ENCODE results near the gene RPGR.

Gene RPGR

DNA sequence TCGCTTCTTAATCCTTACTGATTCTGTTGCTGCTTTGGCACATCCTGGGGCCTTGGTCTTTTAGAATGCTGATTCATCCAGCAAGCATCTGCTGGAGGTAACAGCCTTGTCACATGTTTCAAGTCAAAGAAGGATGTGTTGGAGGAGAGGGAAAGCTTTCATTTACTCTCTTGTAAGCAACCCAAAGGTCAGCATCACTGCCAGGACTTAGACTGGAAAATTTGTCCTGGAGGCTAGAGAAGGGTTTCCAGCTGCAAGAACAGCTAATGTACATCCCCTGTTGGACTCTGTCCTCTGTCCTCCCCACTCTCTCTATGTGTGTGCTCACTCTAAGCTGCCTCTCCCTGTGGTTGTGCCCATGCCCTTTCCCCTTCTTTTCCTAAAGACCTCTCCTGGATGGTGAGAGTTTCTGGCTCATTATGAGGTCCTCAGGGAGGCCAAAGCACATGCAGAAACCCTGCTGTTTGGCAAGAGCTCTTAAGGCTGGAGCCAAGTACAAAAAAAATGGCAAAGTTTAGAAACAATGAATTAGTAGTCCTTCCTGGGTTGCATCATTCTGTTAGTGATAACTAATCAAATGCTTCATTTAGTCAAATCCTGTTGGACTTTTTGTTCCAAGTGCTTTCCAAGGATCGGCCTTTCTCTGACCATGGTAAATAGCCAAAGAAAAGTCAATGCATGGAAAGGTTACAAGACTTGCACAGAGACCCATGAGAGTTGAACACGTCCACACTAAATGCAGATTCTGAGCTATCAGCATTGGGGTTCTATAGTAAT lies 93.2 kb downstream of the RPGR start:
- H3K36me3 ChIP-seq (ENCODE audit: insufficient read depth, insufficient read length, low read length): no peaks in the 10 kb centered on the region
- TF ChIP-seq SUZ12 (IDR thresholded peaks at IDR 0.05; ENCODE audit: extremely low read depth, insufficient read depth, insufficient read length): no peak
- no peak for TF ChIP-seq ZNF274 (IDR thresholded peaks at IDR 0.05; ENCODE audit: low read depth, low read length)
- TF ChIP-seq YY1 (IDR thresholded peaks at IDR 0.05; ENCODE audit: insufficient read depth, insufficient read length): no peak
- no peaks in the 10 kb centered on the region for H3K9me3 ChIP-seq (ENCODE audit: insufficient read depth, low read length)
- no peak overlapping the region for H3K4me3 ChIP-seq (ENCODE audit: insufficient read length, low read depth)
- no peaks in the 10 kb centered on the region for H3K27me3 ChIP-seq (ENCODE audit: insufficient read depth, insufficient read length)
- no peak for DNase-seq (ENCODE audit: low read depth, low spot score)
- H3K9ac ChIP-seq (ENCODE audit: insufficient read length, low read depth): no peak overlapping the region
- peaks cover 4% of the 10 kb centered on the region for H3K4me1 ChIP-seq (ENCODE audit: insufficient read depth, insufficient read length)

DNA sequence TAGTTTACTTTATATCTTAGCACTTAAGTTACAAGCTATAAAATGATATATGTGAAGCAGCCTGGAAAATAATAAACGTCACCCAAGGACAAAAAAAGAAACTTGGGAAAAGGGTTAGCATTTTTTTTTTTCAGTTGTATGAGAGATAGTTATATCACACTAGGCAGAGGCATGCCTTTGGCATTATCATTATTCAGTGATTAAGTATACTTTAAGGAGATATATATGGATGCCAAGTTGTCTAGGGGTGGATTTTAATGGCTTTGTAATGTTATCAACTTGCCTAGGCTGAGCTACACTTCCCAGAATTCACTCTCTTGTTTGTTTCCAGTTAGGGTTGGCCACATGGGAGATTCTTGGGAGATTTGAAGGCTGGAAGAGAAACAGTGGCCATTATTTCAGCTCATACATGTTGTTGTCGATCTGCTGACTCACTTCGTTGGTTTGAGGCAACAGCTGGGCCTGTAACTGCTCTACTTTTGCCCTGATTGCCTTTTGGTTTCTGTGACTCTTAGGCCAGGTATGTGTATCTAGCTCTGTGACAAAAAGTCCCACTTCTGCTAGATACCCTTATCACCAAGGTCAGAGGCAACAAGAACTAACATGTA lies 95.1 kb downstream of the RPGR start:
- DNase-seq (ENCODE audit: low read depth, low spot score): no peak
- Histone ChIP-seq H3K4me1 (ENCODE audit: insufficient read depth, insufficient read length) (peaks cover 4% of the 10 kb centered on the region), H3K4me3 (ENCODE audit: insufficient read length, low read depth) (no peak overlapping the region), H3K9ac (ENCODE audit: insufficient read length, low read depth) (no peak overlapping the region), H3K36me3 (ENCODE audit: insufficient read depth, insufficient read length, low read length) (no peaks in the 10 kb centered on the region), H3K27me3 (ENCODE audit: insufficient read depth, insufficient read length) (no peaks in the 10 kb centered on the region), H3K9me3 (ENCODE audit: insufficient read depth, low read length) (no peaks in the 10 kb centered on the region)
- TF ChIP-seq SUZ12 (IDR thresholded peaks at IDR 0.05; ENCODE audit: extremely low read depth, insufficient read depth, insufficient read length) (no peak), YY1 (IDR thresholded peaks at IDR 0.05; ENCODE audit: insufficient read depth, insufficient read length) (no peak), ZNF274 (IDR thresholded peaks at IDR 0.05; ENCODE audit: low read depth, low read length) (no peak)

DNA sequence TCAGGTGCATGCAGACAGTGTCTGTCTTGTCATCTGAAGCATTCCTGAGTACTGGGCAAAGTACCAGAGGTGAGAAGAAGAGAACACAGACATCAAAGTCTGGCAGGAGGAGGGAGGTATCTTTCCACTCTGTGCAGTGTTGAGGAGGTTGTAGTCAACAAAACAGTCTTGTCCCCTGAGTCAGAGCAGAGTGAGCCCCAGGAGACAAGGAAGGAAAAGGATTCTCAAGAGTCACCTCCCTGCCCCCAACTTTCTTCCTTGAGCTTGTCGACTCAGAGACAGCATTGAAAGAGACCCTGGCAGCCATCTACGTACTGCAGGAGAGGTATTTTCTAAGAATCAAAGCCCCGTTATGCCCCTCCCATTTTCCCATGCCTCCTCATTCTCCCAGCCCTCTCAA lies 102.2 kb downstream of the RPGR start:
- Histone ChIP-seq H3K4me1 (ENCODE audit: insufficient read depth, insufficient read length) (no peaks in the 10 kb centered on the region), H3K27me3 (ENCODE audit: insufficient read depth, insufficient read length) (peaks cover 21% of the 10 kb centered on the region), H3K9me3 (ENCODE audit: insufficient read depth, low read length) (no peaks in the 10 kb centered on the region), H3K36me3 (ENCODE audit: insufficient read depth, insufficient read length, low read length) (no peaks in the 10 kb centered on the region), H3K9ac (ENCODE audit: insufficient read length, low read depth) (no peak overlapping the region), H3K4me3 (ENCODE audit: insufficient read length, low read depth) (no peak overlapping the region)
- DNase-seq (ENCODE audit: low read depth, low spot score): no peak
- TF ChIP-seq ZNF274 (IDR thresholded peaks at IDR 0.05; ENCODE audit: low read depth, low read length) (no peak), SUZ12 (IDR thresholded peaks at IDR 0.05; ENCODE audit: extremely low read depth, insufficient read depth, insufficient read length) (no peak), YY1 (IDR thresholded peaks at IDR 0.05; ENCODE audit: insufficient read depth, insufficient read length) (no peak)

DNA sequence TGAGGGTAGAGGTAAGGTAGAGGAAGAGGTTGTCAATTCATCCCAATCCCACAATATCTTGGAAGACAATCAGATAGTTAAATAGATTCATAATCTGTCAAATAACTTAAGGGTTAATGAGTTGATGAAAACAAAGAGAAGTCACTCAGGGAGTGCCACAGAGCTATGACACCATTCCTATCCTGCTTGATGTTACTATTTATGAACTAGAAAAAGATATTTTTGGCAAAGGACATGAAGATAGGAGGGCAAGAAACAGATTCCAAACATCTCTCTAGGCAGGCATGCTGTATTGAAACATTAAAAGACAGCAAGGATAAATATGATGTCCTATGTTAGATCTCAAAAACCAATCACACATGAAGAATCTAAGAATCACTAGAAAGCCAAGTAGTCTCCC lies 103.1 kb downstream of the RPGR start:
- DNase-seq (ENCODE audit: low read depth, low spot score): no peak
- H3K4me1 ChIP-seq (ENCODE audit: insufficient read depth, insufficient read length): no peaks in the 10 kb centered on the region
- H3K9ac ChIP-seq (ENCODE audit: insufficient read length, low read depth): no peak overlapping the region
- no peaks in the 10 kb centered on the region for H3K9me3 ChIP-seq (ENCODE audit: insufficient read depth, low read length)
- TF ChIP-seq SUZ12 (IDR thresholded peaks at IDR 0.05; ENCODE audit: extremely low read depth, insufficient read depth, insufficient read length) (no peak), ZNF274 (IDR thresholded peaks at IDR 0.05; ENCODE audit: low read depth, low read length) (no peak), YY1 (IDR thresholded peaks at IDR 0.05; ENCODE audit: insufficient read depth, insufficient read length) (no peak)
- H3K27me3 ChIP-seq (ENCODE audit: insufficient read depth, insufficient read length): peaks cover 21% of the 10 kb centered on the region
- H3K4me3 ChIP-seq (ENCODE audit: insufficient read length, low read depth): no peak overlapping the region
- no peaks in the 10 kb centered on the region for H3K36me3 ChIP-seq (ENCODE audit: insufficient read depth, insufficient read length, low read length)

DNA sequence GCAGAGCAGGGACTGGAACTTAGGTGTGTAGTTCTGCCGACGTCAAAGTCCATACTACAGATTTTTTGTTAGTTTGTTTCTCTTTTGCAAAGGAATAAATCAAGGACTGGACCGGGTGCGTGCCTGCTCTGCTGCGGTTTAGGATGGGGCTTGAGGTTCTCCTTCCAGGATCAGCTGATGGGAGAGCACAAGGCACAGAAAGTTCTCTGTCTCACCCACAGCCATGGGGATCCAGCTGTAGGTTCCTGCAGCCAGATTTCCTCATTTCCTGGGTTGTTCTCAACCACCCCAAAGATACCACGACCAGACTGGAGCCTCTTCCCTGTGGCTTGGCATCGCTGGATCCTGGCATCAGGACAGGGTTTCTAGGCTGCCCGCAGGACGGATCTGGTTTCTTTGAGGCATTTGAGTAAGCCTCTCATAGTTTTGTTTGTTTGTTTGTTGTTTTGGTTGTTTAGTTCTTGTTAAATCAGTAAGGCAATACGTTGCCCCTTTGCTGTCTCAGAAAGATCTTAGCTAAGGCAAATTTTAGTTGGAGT lies 105.8 kb downstream of the RPGR start:
- H3K27me3 ChIP-seq (ENCODE audit: insufficient read depth, insufficient read length): peaks cover 21% of the 10 kb centered on the region
- DNase-seq (ENCODE audit: low read depth, low spot score): no peak
- no peak overlapping the region for H3K9ac ChIP-seq (ENCODE audit: insufficient read length, low read depth)
- peak overlapping the region; percentile 54 for H3K4me3 ChIP-seq (ENCODE audit: insufficient read length, low read depth)
- no peaks in the 10 kb centered on the region for H3K4me1 ChIP-seq (ENCODE audit: insufficient read depth, insufficient read length)
- TF ChIP-seq YY1 (IDR thresholded peaks at IDR 0.05; ENCODE audit: insufficient read depth, insufficient read length) (no peak), ZNF274 (IDR thresholded peaks at IDR 0.05; ENCODE audit: low read depth, low read length) (no peak), SUZ12 (IDR thresholded peaks at IDR 0.05; ENCODE audit: extremely low read depth, insufficient read depth, insufficient read length) (no peak)
- no peaks in the 10 kb centered on the region for H3K9me3 ChIP-seq (ENCODE audit: insufficient read depth, low read length)
- H3K36me3 ChIP-seq (ENCODE audit: insufficient read depth, insufficient read length, low read length): no peaks in the 10 kb centered on the region

DNA sequence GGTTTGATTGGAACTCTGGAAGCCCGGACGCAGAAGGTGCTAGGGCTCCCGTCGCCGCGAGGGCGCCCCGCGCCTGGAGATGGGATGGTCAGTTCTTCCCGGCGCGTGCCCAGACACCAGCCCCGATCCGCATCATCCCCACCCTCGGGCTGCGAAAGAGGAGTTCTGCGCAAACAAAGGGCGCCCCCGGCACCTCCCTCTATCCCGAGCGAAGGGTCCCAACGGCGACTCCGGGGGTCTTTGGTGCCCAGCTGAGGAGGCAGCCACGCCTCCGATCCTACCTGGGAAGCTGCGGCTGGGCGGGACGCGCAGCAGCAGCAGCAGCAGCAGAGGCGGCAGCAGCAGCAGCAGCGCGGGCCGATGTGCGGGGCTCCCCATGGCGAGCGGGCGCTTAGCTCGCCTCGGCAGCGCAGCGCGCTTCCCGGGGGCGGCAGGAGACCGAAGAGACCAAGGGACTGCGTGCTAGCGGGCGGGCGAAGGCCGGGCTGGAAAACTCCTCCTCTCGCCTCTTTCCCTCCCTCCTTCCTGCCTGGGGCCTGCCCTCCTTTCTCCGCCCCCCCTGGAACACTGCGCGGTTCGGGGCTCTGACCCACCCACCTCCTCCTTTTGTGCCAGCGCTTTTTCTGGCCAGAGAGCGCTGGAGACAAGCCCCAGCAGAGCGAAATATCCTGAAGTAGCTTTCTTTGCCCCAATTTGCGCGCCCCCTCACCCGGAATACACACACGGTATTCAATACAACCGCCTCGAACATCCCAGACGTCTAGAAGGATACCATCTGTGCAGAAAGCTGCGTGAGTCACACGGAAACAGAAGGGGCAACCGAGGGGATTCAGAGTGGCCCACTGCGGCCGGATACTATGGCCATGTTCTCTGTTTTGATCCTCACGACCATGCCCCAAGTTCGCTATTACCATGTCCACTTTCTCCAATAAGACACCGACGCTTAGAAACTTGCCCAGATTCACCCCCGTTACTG lies 106.6 kb downstream of the RPGR start, which contains the start of gene SRPX:
TSS of gene SRPX (minus strand) at position 457 of the 976 bp plus-strand sequence. CDS start at position 378, 79 bp downstream.
- peaks cover 21% of the 10 kb centered on the region for H3K27me3 ChIP-seq (ENCODE audit: insufficient read depth, insufficient read length)
- no peak for TF ChIP-seq ZNF274 (IDR thresholded peaks at IDR 0.05; ENCODE audit: low read depth, low read length)
- TF ChIP-seq SUZ12 (IDR thresholded peaks at IDR 0.05; ENCODE audit: extremely low read depth, insufficient read depth, insufficient read length): no peak
- TF ChIP-seq YY1 (IDR thresholded peaks at IDR 0.05; ENCODE audit: insufficient read depth, insufficient read length): no peak
- H3K9ac ChIP-seq (ENCODE audit: insufficient read length, low read depth): peak within 1 kb of the TSS; percentile 66
- H3K4me3 ChIP-seq (ENCODE audit: insufficient read length, low read depth): peak within 1 kb of the TSS; percentile 54
- no peaks in the 10 kb centered on the region for H3K4me1 ChIP-seq (ENCODE audit: insufficient read depth, insufficient read length)
- no peak for DNase-seq (ENCODE audit: low read depth, low spot score)
- no peaks in the 10 kb centered on the region for H3K9me3 ChIP-seq (ENCODE audit: insufficient read depth, low read length)
- no peaks in the 10 kb centered on the region for H3K36me3 ChIP-seq (ENCODE audit: insufficient read depth, insufficient read length, low read length)
